Measurements from ENCODE around the gene PHLPP1.

The PHLPP1 gene

DNA sequence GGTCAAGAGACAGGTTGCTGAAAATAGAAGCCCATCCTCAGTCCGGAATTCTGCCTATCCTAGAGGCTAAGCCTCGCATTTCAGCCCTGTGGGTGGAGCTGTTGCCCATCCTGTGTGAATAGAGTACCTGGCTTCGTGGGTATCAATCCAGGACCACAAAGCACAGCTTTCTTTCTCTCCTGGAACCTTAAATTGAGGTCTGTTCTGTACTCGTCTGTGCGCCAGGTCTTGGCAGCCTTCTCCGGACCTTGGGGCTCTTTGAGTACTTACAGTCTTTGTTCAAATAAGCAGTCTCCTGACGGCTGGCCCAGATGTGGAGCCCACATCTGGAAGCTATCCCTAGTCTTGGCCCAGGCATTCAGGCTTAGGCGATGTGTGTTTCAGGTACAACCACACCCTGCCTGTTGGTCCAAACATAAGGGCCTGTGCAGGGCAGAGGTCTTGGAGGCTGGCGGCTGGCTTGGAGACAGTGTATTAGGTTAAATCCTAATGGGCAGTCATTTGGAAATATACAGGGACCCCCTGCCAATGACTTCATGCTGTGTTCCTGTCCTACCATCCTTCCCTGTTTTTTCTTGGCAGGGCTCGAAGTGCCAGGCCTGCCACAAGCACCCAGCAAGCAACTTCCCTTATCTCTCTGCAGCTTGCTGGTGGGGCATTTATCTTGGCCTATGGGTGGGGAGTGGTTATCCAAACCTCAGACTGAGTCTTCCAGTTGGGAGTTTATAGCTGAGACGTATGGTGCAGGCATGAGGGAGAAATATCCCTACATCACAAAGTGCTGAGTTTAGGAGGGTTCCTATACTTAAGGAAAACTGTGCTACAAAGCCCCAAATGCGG is 310.1 kb downstream of the PHLPP1 start:
- no peak for DNase-seq

DNA sequence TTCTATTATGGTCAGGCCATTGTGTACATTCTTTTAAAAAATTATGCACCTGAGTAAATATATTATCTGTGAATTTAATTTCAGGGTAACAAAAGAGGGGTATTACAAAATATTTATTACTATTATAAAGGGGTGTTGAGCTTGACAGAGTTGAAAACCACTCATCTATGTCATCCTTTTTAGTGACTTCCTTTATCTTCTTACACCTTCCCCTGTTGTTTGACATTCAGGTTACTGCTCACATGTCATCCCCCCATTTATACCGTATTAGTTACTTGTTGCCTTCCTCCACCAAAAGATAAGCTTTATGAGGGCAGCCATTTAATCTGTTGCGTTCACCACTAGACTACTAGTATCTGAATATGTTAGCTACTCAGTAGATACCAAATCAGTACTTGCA is 313.0 kb downstream of the PHLPP1 start:
- DNase-seq, result no peak
